Activated CD8-positive, alpha-beta T cell treated with anti-CD3 and anti-CD28 coated beads for 36 hours (primary cell): ENCODE results near the gene GGT6. TPM values are rescaled to one million over a fixed set of nuclear protein-coding genes. Genes with fewer than 3 reads are reported as not detected.

Experiments used
- ATAC-seq: fragments of 200-7000 bp; cut with Tn5 transposase; one replicate; pipeline ENCODE4 v1.10.0; 2021; ENCODE audit warnings: mild to moderate bottlenecking, moderate library complexity
- CTCF ChIA-PET: fragments of 350-600 bp; sonication (Branson Sonifier 250); formaldehyde crosslinking; loops from one replicate; lab custom pipeline; 2021; ENCODE audit warnings: antibody characterized with exemption; lab: Charles Lee
- POLR2A ChIA-PET: fragments of 350-600 bp; sonication (Branson Sonifier 250); formaldehyde crosslinking; loops from one replicate; lab custom pipeline; 2021; ENCODE audit warnings: antibody characterized with exemption; lab: Charles Lee
- DNase-seq: peaks from one replicate; pipeline ENCODE4 v3.0.0-alpha.2; 2020
- H3K27ac Mint-ChIP-seq: one replicate; pipeline ENCODE4 v1.8.0; 2021; ENCODE audit warnings: mild to moderate bottlenecking, mixed read lengths
- H3K27me3 Mint-ChIP-seq: one replicate; pipeline ENCODE4 v1.8.0; 2021; ENCODE audit warnings: mixed read lengths
- H3K36me3 Mint-ChIP-seq: one replicate; pipeline ENCODE4 v1.8.0; 2021; ENCODE audit warnings: low read depth, mixed read lengths
- H3K4me1 Mint-ChIP-seq: one replicate; pipeline ENCODE4 v1.8.0; 2021; ENCODE audit warnings: low read depth, mixed read lengths
- H3K4me3 Mint-ChIP-seq: one replicate; pipeline ENCODE4 v1.8.0; 2021; ENCODE audit warnings: mild to moderate bottlenecking, moderate library complexity, mixed read lengths
- H3K9me3 Mint-ChIP-seq: one replicate; pipeline ENCODE4 v1.8.0; 2021; ENCODE audit warnings: mixed read lengths
- intact Hi-C: fragments of 100-400 bp; cut with micrococcal nuclease; formaldehyde crosslinking; loops from one replicate; pipeline ENCODE4 v1.10.0; 2022
- total RNA-seq, 2 experiments: library from RNA; stranded (reverse); gene quantifications; one replicate each; pipeline ENCODE4 v1.2.3, GENCODE V29; 2021
- TF ChIP-seq, protein P1 (sequence below): fragments of 200-600 bp; IDR thresholded peaks from one replicate; pipeline ENCODE4 v1.8.0; 2022; ENCODE audit warnings: antibody characterized with exemption, mild to moderate bottlenecking

GGT6 gene
- total RNA-seq, 2 experiments from 2014 or later = not detected

DNA sequence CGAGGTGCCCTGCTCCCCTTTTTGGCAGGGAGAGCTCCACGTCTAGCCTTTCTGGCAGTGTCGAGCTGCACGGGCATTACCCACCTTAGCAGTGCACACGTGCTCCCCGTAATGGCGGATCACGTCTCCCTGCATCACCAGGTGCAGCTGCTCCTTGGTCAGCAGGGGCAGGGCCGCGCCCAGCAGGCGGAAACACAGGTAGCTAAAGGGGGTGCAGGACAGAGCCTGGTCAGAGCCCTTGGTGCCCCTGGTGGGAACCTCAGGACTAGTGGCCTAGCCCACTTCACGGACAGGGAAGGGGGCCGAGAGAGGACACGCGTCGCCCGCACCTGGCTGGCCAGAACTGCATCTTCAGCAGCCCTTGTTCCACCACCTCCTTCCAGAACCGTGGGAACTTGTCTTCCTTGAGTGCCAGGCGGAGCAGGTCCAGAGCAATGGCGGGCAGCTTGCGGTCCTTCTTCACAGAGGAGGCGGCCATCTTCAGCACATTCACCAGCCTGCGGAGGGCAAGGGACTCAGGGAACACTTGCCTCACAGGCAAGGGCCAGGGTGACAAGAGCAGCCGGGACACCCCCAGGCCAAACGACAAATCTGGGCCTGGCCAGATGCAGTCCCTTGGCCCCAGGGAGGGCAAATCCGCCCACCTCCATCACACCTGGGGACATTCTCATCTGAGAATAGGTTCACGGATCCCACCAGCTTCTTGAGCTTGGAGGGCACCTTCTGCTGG is 8.4 kb downstream of the GGT6 start:
- Mint-ChIP-seq H3K36me3 (peaks cover 39% of the 10 kb centered on the region), H3K27me3 (no peaks in the 10 kb centered on the region), H3K9me3 (no peaks in the 10 kb centered on the region), H3K27ac (no peak overlapping the region), H3K4me3 (no peak overlapping the region), H3K4me1 (peaks cover 22% of the 10 kb centered on the region)
- CTCF ChIA-PET = interaction anchor here (1.1 to 7.9 kb wide), 3 partner anchors 14 to 131 kb away, joined by 3 to 51 read pairs (median 5); no protein-coding TSS in a partner anchor
- TF ChIP-seq, protein P1, sequence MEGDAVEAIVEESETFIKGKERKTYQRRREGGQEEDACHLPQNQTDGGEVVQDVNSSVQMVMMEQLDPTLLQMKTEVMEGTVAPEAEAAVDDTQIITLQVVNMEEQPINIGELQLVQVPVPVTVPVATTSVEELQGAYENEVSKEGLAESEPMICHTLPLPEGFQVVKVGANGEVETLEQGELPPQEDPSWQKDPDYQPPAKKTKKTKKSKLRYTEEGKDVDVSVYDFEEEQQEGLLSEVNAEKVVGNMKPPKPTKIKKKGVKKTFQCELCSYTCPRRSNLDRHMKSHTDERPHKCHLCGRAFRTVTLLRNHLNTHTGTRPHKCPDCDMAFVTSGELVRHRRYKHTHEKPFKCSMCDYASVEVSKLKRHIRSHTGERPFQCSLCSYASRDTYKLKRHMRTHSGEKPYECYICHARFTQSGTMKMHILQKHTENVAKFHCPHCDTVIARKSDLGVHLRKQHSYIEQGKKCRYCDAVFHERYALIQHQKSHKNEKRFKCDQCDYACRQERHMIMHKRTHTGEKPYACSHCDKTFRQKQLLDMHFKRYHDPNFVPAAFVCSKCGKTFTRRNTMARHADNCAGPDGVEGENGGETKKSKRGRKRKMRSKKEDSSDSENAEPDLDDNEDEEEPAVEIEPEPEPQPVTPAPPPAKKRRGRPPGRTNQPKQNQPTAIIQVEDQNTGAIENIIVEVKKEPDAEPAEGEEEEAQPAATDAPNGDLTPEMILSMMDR = no peak
- POLR2A ChIA-PET = interaction anchor here (0.6 to 4.8 kb wide), 4 partner anchors 8 to 48 kb away, joined by 3 to 45 read pairs (median 4); partner anchors contain the start of gene GGT6
- intact Hi-C loops = no loop called here
- no peak for ATAC-seq
- DNase-seq = no peak

DNA sequence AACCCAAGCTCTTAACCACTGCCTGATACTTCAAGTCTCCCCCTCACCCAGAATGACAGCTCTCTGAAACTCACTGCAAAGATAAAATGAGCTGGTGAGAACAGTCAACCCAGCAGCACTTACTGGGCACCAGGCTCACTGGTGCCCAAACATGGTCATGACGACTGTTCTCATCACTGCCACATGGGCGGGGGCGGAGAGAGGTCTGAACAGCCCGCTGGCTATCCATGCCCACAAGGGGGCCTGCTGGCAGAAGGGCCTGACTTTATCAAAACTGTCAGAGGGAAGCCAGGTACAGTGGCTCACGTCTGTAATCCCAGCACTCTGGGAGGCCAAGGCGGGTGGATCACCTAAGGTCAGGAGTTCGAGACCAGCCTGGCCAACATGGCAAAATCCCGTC is 9.2 kb downstream of the GGT6 start:
- H3K4me1 Mint-ChIP-seq = peaks cover 20% of the 10 kb centered on the region
- H3K9me3 Mint-ChIP-seq = no peaks in the 10 kb centered on the region
- TF ChIP-seq, protein P1 = no peak
- no peak overlapping the region for H3K4me3 Mint-ChIP-seq
- CTCF ChIA-PET = interaction anchor here (1.3 to 7.9 kb wide), 2 partner anchors 11 to 15 kb away, joined by 3 to 51 read pairs; no protein-coding TSS in a partner anchor
- H3K36me3 Mint-ChIP-seq = peaks cover 42% of the 10 kb centered on the region
- DNase-seq = peak; percentile 42
- no peak overlapping the region for H3K27ac Mint-ChIP-seq
- no peak for ATAC-seq
- no peaks in the 10 kb centered on the region for H3K27me3 Mint-ChIP-seq
- intact Hi-C loops = no loop called here
- POLR2A ChIA-PET = interaction anchor here (1.0 to 4.8 kb wide), 3 partner anchors 9 to 12 kb away, joined by 4 to 45 read pairs (median 7); partner anchors contain the start of gene GGT6

DNA sequence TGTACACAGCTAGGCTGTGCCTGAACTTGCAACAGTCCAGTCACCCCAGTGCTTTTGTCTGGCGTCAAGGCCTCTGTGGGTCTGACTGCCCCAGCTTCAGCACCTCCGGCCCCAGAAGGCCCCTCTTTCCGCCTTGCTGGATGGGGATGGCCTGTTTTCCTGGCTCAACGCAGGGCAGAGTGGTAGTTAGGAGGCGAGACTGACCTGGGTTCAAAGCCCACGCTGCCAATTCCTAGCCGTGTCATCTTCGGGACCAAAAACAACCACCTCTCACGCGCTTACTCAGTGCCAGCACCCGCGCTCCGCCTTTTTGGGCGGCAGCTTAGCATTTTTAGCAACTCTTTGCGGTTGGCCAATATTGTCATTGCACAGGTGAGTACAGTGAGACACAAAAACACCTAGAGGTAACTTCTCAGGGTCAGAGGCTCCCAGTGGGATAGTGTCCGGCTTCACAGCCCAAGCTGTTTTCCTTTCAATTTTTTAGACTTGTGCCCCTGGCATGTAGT is 9.8 kb downstream of the GGT6 start:
- DNase-seq (no peak), ATAC-seq (no peak)
- CTCF ChIA-PET = interaction anchor here (1.3 to 7.9 kb wide), 2 partner anchors 12 to 16 kb away, joined by 3 to 51 read pairs; no protein-coding TSS in a partner anchor
- Mint-ChIP-seq H3K4me3 (no peak overlapping the region), H3K4me1 (peaks cover 14% of the 10 kb centered on the region), H3K27ac (no peak overlapping the region), H3K36me3 (peaks cover 42% of the 10 kb centered on the region), H3K9me3 (no peaks in the 10 kb centered on the region), H3K27me3 (no peaks in the 10 kb centered on the region)
- TF ChIP-seq, protein P1 = no peak
- POLR2A ChIA-PET = interaction anchor here (2.3 to 4.8 kb wide), 2 partner anchors 11 kb away, joined by 7 to 45 read pairs; no protein-coding TSS in a partner anchor
- intact Hi-C loops = no loop called here

DNA sequence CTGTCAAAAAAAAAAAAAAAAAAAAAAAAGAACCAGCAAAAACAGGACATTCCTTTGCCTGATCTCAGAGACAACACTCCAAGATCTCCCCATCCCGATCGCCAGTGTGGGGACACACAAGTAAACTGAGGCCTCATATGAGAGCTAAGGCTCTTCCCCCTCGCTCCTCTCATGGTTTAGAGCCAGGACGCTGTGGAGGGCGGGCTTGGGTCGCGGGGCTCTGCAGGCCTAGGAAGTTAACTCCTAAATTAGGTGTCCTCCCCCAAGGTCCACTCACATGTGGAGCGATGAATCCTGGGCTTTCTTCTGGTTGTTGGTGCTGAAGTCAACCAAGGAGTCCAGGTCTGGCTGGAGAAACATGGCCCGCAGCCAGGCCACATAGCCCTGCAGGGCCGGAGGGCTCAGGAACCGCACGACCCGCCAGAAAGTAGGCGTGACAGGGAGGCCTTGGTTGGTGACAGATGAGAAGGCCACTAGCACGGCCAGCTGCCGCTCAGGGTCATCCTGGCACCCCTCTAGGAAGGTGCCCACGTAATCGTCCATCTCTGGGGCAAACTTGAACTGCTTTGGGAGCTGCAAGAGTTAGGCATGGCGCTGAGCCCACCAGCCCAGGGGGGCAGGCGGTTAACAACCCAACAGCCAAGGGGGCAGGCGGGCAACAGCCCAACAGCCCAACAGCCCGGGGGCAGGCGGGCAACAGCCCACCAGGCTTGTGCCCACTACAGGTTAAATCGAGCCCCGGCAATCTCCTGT is 10.4 kb downstream of the GGT6 start:
- DNase-seq = no peak
- ChIA-PET POLR2A (interaction anchor here (2.3 to 4.8 kb wide), 2 partner anchors 11 to 12 kb away, joined by 7 to 45 read pairs; no protein-coding TSS in a partner anchor), CTCF (interaction anchor here (1.3 to 7.9 kb wide), 2 partner anchors 12 to 16 kb away, joined by 3 to 51 read pairs; no protein-coding TSS in a partner anchor)
- Mint-ChIP-seq H3K36me3 (peaks cover 45% of the 10 kb centered on the region), H3K4me1 (peaks cover 12% of the 10 kb centered on the region), H3K4me3 (no peak overlapping the region), H3K27me3 (no peaks in the 10 kb centered on the region), H3K27ac (no peak overlapping the region), H3K9me3 (no peaks in the 10 kb centered on the region)
- ATAC-seq = no peak
- TF ChIP-seq, protein P1 = no peak
- intact Hi-C loops = no loop called here
